IPS-NIHi11 (cell line): Measurements from ENCODE around the gene ENAH.
"Not testable (repeated sequence)": the region's sequence is repeated elsewhere in the genome, so short reads cannot be mapped to it uniquely, and the experiment has no call there.

Source experiments
- DNase-seq: peaks from one replicate; pipeline ENCODE4 v3.0.0; 2012; ENCODE audit warnings: mixed read lengths, low spot score

ENAH gene

DNA sequence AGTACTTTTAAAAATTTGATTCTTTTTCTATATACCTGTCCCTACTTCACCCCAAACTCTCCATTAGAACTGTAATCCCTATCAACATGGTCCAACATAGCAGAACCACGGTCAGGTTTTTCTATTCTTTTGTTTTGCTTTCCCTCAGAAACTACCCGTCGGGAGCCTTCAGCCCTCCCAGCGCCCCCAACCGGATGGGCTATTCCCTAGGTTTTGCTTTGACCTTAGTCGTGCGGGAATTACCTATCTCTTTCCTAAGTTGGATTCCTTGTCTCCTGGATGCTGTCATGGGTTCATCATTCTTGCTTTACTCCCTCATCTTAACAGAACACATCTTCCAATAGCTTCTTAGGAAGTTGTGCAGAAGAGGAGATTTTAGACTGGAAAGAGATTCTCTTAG is 127.5 kb downstream of the ENAH start:
- no peak for DNase-seq

DNA sequence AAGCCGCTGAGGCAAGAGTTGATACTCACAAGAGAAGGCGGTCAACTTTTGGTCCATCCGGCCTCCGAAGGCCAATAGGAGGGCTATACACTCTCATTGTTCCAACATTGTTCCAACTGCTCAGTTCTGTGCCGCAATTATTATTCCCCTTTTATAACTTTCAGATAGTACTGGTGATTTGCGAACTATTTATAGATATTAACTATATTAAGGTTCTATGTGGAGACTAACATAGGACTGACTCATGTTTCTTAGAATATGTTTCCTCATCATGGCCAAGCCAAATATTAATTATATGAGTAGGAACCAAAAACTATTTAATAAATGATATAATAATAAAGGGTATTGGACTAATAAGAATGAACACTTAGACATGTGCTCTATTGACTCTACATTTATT is 128.4 kb downstream of the ENAH start:
- no peak for DNase-seq

DNA sequence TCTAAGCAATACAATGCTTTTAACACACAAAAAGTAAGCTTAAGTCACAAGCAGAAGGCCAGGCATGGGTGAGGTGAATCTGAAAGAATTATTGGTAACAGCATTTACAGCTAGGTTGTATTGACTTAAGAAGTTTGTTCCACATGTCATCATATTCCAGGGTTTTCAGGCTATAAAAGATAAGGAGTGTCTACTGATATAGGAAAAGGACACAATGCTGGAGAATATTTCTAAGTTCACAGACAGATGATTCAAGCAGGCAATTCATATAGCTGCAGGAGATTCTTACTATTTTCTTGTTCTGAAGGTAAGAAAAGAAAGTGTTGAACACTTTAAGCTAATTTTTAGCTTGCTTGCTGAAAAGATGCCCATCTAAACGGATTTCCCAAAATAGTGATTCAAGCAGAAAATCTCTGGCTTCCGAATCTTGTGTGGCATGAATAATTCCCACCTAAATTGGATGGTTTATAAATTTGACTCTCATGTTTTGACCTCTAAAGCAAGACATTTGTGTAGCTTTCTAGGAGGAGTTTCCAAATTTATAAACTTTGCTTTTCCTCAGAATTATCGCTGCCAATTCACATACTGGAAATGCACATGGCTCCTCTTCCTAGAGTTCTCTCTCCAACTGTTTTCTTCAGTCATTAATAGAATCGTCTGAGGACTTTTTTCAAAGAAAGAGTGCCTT is 129.5 kb downstream of the ENAH start:
- DNase-seq, result no peak

DNA sequence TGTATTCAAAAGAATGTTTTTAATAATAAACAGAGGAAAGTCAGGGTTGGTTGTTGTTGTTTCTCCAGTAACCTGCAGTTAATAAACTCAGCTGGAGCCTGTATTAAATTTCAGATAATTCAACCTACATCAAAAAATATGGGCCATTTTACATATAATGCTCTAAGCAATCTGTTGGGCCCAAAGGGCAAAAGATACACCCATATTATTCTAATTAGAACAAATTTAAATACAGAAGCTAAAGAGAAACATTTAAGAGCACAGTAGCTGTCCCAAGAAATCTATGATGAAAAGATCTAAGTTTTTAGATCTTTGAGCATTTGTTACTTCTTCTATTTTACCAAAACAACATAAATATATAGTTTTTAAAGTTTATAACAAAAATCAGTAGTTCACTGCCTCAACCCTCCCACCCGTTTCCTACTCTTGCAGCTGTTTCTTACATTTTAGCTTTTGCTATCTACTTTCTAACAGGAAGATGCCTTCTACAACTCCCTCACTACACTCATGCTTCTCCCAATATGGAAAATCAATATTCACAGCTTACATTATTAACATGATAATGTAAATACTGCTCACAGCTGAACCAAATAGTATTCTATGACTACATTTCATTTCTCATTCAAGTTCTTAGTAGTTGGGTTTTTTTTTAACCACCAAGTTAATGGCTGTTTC is 130.2 kb downstream of the ENAH start:
- DNase-seq, result no peak

DNA sequence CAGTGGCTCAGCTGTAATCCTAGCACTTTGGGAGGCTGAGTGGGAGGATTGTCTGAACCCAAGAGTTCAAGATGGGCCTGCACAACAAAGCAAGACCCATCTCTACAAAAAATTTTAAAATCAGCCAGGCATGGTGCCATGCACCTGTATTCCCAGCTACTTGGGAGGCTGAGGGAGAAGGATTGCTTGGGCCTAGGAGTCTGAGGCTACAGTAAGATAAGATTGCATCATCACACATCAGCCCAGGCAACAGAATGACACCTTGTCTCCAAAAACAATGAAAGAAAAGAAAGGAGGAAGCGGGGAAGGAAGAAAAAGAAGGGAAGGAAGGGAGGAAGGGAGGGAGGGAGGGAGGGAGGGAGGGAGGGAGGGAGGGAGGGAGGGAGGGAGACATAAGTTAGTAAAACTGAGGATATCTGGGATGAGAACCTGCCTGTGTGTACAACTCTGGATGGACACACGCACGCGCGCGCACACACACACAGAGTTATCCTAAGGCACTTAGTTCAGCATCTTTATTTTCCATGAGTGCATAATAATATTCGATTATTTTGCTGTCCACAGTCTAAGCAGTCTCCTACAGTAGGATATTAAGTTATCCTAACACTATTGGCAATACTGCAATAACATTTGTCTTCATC is 132.2 kb downstream of the ENAH start:
- DNase-seq, result no peak

DNA sequence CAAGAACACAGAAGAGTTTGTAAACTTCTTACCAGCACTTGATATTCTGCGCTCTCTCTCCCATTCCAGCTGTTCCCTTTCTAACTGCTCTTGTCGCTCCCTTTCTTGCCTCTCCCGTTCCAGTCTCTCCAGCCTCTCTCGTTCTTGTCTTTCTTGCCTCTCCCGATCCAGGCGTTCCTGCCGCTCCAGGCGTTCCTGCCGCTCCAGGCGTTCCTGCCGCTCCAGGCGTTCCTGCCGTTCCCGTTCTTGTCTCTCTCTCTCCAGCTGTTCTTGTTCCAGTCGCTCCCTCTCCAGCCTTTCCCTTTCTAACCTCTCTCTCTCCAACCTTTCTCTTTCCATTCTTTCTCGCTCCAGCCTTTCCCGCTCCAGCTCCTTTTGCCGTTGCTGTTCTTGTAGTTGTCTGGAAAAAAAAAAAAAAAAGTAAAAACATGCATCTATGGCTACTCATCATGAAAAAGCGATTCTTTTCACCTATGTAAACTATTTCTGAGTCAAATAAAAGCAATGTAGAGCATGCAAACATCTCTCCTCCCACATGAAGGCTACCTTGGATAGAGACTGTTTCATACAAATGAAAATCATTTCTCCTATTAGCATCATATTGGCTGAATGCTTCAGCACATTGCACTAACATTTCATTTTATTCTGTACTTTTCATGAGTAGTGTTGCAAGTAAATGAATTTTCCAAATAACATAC is 133.6 kb downstream of the ENAH start:
- no peak for DNase-seq

DNA sequence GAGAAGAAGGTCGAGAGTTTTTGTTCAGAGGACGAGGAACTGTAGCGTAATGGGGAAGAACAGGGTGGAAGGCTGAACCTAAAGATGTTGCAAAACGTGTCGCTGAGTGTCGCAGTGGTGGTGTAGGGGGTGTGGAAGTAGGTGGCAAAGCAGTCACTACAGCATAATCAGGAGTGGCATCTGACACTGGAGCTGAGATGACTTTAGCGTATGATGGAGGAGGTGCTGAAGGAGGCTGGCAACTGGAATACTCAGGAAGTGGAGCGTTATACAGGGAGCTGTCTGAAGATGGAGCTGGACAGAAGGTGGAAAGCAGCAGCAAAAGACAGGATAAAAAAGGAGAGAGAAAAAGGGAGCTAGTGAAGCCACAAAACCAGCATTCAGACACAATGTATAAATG is 135.2 kb downstream of the ENAH start:
- no peak for DNase-seq

DNA sequence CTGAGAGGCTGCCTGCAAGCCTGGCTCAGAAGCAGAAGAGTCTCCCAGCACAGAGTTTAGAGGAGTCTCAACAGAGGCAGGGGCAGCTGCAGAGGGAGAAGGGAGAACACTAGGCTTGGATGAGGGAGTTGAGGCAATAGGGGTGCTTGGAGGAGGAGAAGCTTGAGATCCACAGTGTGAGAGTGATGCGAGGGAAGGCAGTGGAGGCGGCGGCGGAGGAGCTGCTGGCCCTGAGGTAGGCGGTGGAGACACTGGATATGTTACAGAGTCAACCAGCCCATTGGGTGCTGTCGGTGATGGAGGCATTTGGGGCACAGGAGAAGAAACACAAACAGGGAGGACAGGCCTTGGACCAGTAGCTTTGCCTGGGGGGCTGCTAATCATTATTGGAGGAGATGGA is 135.7 kb downstream of the ENAH start:
- DNase-seq, result no peak

DNA sequence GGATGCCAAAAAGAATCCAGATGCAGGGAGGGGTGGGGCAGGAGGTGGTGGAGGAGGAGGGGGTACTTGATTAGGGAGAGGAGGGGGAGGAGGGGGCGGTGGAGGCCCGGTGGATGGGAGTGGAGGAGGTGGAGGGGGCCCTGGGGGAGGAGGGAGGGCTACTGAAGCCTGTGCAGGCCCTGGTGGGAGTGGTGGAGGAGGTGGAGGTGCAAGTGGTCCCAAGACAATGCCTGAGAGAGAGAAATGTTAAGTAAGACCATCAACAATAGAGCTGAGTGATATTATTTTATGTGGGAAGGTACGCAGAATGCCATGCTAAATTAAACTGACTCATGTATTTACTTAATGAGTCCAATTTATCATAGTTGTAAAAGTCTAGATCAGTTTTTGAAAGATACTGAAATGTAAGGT is 138.2 kb downstream of the ENAH start:
- peak; percentile 49 for DNase-seq

DNA sequence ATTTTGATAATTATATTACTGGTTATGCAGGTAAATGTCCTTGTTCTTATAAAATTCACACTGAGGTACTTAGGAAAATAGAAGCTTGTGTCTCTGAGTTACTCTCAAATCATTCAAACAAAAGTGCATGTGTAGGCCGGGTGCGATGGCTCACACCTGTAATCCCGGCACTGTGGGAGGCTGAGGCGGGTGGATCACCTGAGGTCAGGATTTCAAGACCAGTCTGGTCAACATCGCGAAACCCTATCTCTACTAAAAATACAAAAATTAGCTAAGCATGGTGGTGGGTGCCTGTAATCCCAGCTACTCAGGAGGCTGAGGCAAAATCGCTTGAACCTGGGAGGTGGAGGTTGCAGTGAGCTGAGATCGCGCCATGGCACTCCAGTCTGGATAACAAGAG is 139.3 kb downstream of the ENAH start:
- not testable (repeated sequence) for DNase-seq

DNA sequence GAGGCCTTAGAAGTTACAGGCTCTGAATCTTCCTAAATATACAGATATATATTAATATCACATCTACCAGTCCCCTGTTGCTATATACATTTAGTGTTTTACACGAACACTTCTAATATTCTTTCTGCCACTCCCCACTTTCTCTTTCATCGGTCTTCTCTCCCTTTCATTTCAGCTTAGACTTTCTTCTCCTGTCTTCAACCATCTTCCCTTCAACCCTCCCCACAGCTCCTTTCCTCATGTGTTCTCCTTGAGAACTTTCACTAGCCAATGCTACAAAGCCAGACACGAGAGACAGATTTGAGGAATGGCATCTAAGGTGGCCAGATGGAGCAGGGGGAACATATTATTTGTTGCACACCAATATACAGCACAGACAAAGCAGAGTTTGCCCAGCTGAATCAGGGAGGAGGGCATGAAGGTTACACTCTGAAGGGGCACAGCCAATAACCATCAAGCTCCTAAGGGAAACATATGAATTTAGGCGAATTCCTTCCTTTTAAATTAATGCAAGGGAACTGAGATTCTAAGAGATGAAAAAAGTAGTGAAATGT is 141.0 kb downstream of the ENAH start:
- no peak for DNase-seq

DNA sequence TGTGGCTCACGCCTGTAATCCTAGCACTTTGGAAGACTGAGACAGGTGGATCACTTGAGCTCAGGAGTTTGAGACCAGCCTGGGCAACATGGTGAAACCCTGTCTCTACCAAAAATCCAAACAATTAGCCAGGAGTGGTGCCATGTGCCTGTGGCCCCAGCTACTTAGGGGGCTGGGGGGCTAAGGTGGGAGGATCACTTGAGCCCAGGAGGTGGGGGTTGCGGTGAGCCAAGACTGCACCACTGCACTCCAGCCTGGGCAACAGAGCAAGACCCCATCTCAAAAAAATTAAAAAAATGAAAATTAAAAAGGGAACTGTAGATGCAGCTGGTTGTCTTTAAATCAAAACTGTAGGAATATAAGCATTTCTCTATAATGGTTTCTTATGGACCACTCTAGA is 142.2 kb downstream of the ENAH start:
- DNase-seq, result not testable (repeated sequence)

DNA sequence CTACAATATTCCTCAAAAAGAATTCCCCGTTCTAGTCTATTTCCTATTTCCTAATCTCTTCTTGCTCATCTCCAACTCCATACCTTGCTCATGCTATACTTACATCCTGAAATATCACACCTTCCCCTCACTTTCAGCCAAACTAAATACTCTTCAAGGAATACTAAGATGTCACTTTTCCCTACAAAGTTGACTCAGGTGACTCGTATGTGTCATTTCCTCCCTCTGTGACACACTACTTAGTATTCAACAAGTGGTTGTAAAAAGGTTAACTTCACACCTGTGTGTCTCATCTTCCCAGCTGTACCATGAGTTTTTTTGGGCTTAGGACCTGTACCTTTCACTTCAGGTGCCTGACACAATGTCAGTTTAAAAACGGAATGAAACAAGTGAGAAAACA is 143.2 kb downstream of the ENAH start:
- DNase-seq, result no peak

DNA sequence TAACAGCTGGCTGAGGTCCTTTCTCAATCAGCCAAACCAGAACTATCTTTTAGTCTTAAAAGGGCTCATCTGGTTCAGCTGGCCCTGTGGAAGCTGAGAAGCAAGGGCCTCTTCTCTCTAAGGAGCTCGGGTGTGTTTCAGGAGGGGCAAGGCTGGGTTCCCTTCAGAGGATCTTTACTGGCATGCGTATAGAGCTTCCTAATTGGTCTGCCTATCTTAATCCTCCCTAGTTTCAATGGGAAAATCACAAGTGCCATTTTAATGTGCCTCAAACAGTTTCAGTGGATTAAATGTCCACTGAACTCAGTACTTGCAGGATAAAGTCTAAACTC is 143.6 kb downstream of the ENAH start:
- DNase-seq, result no peak

DNA sequence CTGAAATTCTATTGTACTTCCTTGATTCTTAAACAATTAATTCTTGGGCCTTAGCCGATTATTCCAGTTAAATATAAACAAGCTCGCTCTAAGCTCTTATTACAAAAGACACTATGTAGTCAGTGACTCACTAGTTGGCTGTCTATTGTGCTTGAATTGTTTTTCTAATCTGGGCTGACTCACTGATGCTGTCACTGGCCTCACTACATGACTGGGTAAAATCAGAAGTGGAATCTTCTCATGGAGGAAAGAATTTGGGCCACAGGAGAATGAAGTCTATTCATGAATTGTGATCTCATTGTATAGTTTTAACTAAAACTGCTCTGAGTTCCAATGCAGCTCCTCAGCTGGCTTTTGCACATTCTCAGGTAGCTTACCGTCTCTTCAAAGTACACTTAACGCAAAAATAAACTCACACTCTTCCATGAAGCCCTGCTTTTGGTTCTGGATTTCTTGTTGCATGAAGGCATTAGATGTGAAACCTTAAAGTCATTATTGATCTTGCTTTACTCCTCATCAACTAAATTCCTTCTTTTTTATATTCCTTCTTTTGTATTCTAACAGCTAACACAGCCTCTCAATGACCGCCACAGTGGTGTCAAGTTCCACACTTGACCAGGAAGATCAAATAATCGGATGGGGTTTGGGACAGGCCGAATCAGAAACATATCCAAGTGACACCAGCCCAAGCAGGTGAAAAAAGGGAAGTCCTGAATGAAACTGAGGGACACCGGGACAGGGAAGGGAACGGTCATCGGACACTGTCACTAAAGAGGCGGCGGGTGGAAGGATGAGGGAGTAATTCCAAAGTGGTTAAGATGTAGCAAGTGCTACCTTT is 144.2 kb downstream of the ENAH start:
- DNase-seq, result peak; percentile 54

DNA sequence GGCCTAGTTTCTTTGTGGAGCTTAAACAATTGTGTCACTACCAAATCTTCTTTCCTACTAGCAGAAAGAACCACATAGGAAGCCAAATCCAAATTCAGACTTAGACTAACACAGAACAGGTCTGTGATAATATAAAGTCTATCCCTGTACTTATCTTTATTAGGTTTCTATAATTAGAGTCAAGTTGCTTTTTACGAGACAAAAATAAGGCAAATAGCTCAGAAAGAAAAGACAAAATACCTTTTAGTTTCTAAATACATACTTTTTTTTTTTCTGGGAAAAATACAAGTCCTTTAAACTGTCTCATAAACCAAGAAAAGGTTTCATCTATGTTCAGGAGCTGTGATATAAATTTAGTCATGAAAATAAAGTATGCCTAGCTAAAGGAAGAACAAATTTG is 146.2 kb downstream of the ENAH start:
- DNase-seq, result no peak

DNA sequence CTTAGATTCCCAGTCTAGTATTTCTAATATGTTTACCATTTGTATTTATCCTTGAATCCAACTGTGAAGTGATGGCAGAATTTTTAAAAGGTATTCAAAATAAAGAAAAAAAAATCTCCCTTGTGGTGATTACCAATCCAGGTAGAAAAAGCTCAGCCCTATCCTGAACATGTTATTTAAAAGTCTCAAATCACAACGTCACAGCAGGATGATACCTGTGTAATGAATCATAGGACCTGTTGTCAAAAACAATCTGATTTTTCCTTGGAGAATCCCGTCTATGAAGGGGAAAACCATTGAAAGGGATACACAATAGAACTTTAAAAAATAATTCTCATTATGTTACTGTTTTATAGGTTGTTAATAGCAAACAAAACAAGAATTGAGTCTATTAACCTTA is 148.1 kb downstream of the ENAH start:
- DNase-seq, result no peak

DNA sequence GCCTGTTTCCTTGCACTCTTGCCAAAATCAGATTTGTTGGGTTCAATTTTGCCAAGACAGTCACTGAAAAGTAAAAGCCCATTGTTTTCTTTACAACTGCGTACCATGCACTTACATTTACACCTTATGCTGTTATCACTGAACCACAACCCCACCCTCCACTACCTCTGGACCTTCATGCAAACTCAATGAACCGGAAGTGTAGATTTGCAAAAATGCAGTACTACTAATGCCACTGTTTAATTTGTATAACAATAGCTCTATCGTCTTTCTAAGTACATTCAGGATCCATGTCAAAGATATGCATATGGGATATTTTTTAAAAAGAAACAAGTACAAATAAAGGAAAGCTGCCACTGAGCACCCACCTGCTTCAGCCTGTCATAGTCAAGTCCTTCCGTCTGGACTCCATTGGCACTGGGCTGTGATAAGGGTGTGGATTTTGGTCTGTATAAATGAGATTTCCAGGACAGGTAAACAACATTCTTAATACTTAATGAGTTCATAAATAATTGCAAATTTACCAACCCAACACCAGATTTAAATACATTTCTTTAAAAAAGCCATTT is 152.2 kb downstream of the ENAH start:
- DNase-seq, result no peak

DNA sequence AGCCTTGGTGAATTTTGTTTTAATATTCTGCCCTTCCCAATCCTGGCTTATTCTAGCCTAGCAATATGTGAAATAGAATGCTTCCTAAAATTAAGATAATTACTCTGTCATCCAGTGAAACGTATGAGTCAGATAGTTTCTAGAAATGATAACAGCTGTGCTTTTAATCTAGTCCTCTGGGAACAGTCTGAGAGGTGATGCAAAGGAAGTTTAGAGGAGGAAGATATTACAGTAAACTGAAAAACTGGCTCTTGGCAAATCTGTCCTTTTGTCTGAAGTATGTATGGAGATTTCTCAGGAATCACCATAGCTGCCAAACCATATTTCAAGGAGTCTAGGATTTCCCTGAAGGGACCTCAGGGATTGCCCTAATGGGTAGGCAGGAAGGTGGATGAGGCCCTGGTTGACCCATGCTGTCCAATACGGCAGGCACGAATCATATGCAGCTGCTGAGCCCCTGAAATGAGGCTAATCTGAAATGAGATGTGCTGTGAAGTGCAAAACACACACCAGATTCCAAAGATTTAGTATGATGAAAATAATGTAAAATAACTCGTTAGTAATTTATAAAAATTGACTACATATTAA is 154.3 kb downstream of the ENAH start:
- no peak for DNase-seq

DNA sequence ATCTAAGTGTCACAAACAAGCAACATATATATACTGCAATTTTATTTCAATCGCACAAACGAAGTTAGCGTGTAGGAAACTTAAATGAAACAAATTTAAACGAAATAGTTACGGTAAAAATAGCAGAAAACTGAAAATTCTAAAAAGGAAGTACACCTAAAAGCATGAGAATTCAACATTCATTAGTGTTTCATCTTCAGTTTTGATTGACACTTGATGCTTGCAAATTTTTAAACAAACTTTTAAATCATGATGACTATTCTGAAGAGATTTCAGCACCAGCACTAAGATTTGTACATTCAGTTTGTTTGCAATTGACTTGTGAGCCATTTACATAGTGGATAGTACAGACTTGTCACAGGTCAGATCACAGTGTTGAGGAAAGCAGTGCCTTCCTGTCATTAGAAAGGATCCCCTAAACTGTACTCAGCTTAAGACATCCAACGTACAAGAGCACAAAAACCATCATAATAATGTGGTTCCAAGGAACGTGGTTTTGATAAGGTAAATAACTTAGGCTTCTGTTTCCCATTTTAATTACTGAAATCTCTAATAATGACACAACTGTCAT is 158.0 kb downstream of the ENAH start:
- DNase-seq, result no peak
